SU-DHL-6 (cell line): Measurements from ENCODE around the gene WDR31.

ENCODE experiments used
- H2AFZ ChIP-seq: fragments of 200-600 bp; sonication (generic); 2 replicates; pipeline ENCODE4 v1.6.1; 2014; ENCODE audit warnings: low read depth, mild to moderate bottlenecking, moderate library complexity, mixed read lengths, antibody characterized with exemption, low read length; ENCODE audit not compliant: severe bottlenecking
- H3F3A ChIP-seq: fragments of 200-600 bp; shearing (Covaris generic); 2 replicates; pipeline ENCODE4 v1.6.0; 2016; ENCODE audit warnings: antibody characterized with exemption, mild to moderate bottlenecking; ENCODE audit not compliant: insufficient read depth
- H3K27ac ChIP-seq: fragments of 200-600 bp; sonication (generic); 2 replicates; pipeline ENCODE4 v1.5.1; 2016; ENCODE audit warnings: low read depth, mild to moderate bottlenecking, low read length, moderate library complexity, mixed read lengths
- H3K27me3 ChIP-seq: fragments of 200-600 bp; sonication (generic), shearing (Covaris generic); 2 replicates; pipeline ENCODE4 v1.6.0; 2014; ENCODE audit warnings: mild to moderate bottlenecking, low read length
- H3K36me3 ChIP-seq: fragments of 200-600 bp; sonication (generic); 2 replicates; pipeline ENCODE4 v1.6.1; 2014; ENCODE audit warnings: mild to moderate bottlenecking, low read length, mixed read lengths
- H3K4me2 ChIP-seq: fragments of 300-600, 200-600 bp; shearing (Covaris generic), sonication (generic); 2 replicates; pipeline ENCODE4 v1.6.0; 2014; ENCODE audit warnings: low read length, low read depth, mild to moderate bottlenecking; ENCODE audit not compliant: poor library complexity, severe bottlenecking
- H3K4me3 ChIP-seq: fragments of 200-600 bp; sonication (generic); 2 replicates; pipeline ENCODE4 v1.5.1; 2014; ENCODE audit warnings: antibody characterized with exemption, low read length, mild to moderate bottlenecking, mixed read lengths; ENCODE audit not compliant: insufficient read depth, poor library complexity, severe bottlenecking
- H3K79me2 ChIP-seq: fragments of 200-600 bp; sonication (generic); 2 replicates; pipeline ENCODE4 v1.6.1; 2014; ENCODE audit warnings: mild to moderate bottlenecking, low read length, moderate library complexity; ENCODE audit not compliant: insufficient read depth
- H3K9ac ChIP-seq: fragments of 200-600 bp; sonication (generic); 2 replicates; pipeline ENCODE4 v1.7.0; 2014; ENCODE audit warnings: mild to moderate bottlenecking, low read length
- H3K9me2 ChIP-seq: fragments of 200-600 bp; sonication (generic); replicated peaks from 2 replicates; pipeline ENCODE4 v1.6.1; 2014; ENCODE audit warnings: low read length; ENCODE audit not compliant: insufficient read depth
- H3K9me3 ChIP-seq: fragments of 200-600 bp; sonication (generic); 2 replicates; pipeline ENCODE4 v1.6.1; 2014; ENCODE audit warnings: low read length, mixed read lengths; ENCODE audit not compliant: insufficient read depth
- H4K20me1 ChIP-seq: fragments of 200-600 bp; sonication (generic); 2 replicates; pipeline ENCODE4 v1.6.1; 2014; ENCODE audit warnings: low read depth, mild to moderate bottlenecking, antibody characterized with exemption, low read length, moderate library complexity, mixed read lengths
- EZH2phosphoT487 ChIP-seq: fragments of 200-600 bp; sonication (generic), shearing (Covaris generic); conservative IDR thresholded peaks from 2 replicates; pipeline ENCODE4 v1.6.1; 2018; ENCODE audit warnings: mild to moderate bottlenecking, antibody characterized with exemption, low read length, moderate library complexity, mixed read lengths
- TF ChIP-seq, protein P1 (sequence below): fragments of 200-600 bp; sonication (generic); IDR thresholded peaks from one replicate; pipeline ENCODE4 v1.5.1; 2017; ENCODE audit warnings: antibody characterized with exemption, mild to moderate bottlenecking, low read length, moderate library complexity; ENCODE audit not compliant: insufficient read depth, poor library complexity, severe bottlenecking

The WDR31 gene

DNA sequence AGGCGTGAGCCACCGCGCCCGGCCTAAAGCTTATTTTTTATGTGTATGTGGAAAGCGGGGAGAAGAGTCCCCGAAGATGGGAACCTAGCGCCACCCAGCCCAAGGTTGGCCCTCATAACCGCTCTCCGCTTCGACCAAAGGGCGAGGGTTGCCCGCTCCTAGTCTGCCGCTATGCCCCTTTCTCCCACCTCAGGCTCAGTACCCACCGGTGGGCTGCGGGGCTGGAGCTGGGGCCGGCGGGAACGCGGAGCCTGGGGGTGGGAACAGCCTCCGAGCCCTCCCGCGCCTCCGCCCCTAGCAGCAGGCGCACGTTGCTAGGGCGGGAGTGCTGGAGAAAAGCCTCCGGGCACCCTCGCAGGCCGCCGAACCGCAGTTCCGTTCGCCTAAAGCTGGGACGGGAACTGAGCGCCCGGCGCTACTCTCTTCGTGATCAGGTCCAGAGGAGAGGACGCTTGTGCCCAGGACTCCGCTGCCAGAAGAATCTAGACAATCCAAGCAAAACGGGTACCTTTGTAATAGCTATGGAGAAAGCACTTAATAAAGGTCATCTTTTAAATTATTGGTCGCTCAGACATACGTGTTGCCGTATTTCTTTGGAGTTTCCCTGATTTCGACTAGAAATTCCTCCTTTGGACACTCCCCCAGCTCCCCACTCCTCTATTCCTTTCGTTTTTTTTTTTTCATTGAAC lies at the start of gene WDR31:
Gene WDR31, minus strand, starts transcription at position 265 of the 689 bp plus-strand sequence. CDS start 8,253 bp downstream, outside the sequence.
- H3K79me2 ChIP-seq: no peaks in the 10 kb centered on the region
- H3K4me2 ChIP-seq: peak within 1 kb of the TSS; percentile 57
- H3K9me3 ChIP-seq: no peaks in the 10 kb centered on the region
- H3K27ac ChIP-seq: no peak within 1 kb of the TSS
- no peaks in the 10 kb centered on the region for H3F3A ChIP-seq
- H3K4me3 ChIP-seq: peak within 1 kb of the TSS; percentile 74
- no peak for TF ChIP-seq EZH2phosphoT487
- TF ChIP-seq, protein P1, sequence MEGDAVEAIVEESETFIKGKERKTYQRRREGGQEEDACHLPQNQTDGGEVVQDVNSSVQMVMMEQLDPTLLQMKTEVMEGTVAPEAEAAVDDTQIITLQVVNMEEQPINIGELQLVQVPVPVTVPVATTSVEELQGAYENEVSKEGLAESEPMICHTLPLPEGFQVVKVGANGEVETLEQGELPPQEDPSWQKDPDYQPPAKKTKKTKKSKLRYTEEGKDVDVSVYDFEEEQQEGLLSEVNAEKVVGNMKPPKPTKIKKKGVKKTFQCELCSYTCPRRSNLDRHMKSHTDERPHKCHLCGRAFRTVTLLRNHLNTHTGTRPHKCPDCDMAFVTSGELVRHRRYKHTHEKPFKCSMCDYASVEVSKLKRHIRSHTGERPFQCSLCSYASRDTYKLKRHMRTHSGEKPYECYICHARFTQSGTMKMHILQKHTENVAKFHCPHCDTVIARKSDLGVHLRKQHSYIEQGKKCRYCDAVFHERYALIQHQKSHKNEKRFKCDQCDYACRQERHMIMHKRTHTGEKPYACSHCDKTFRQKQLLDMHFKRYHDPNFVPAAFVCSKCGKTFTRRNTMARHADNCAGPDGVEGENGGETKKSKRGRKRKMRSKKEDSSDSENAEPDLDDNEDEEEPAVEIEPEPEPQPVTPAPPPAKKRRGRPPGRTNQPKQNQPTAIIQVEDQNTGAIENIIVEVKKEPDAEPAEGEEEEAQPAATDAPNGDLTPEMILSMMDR: no peak
- H3K9ac ChIP-seq: peak within 1 kb of the TSS; percentile 59
- H2AFZ ChIP-seq: peak within 1 kb of the TSS; percentile 94
- no peaks in the 10 kb centered on the region for H3K9me2 ChIP-seq
- no peaks in the 10 kb centered on the region for H4K20me1 ChIP-seq
- H3K27me3 ChIP-seq: no peaks in the 10 kb centered on the region
- H3K36me3 ChIP-seq: no peaks in the 10 kb centered on the region

DNA sequence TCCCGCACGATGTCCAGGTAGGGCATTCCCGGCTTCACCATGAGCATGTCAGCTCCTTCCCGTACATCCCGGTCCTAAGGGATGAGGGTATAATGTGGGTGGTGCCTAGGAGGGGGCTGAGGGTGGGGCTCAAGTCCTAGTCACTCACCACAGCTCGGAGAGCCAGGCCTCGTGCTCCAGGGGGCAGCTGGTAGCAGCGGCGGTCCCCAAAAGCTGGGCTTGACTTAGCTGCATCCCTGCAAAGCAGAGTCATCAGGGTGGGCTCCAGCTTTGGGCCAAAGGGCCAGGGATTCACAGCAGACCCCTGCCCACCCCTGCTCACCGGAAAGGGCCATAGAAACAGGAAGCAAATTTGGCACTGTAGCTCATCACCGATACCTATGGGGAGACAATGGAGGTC lies 49.4 kb upstream of the WDR31 start:
- no peak overlapping the region for H3K4me2 ChIP-seq
- no peaks in the 10 kb centered on the region for H4K20me1 ChIP-seq
- H3K27ac ChIP-seq: no peak overlapping the region
- no peaks in the 10 kb centered on the region for H3F3A ChIP-seq
- H3K27me3 ChIP-seq: no peaks in the 10 kb centered on the region
- H3K36me3 ChIP-seq: no peaks in the 10 kb centered on the region
- no peaks in the 10 kb centered on the region for H3K79me2 ChIP-seq
- H3K4me3 ChIP-seq: no peak overlapping the region
- TF ChIP-seq, protein P1: no peak
- TF ChIP-seq EZH2phosphoT487: no peak
- H2AFZ ChIP-seq: no peak overlapping the region
- no peaks in the 10 kb centered on the region for H3K9me2 ChIP-seq
- no peaks in the 10 kb centered on the region for H3K9me3 ChIP-seq
- H3K9ac ChIP-seq: no peak overlapping the region

DNA sequence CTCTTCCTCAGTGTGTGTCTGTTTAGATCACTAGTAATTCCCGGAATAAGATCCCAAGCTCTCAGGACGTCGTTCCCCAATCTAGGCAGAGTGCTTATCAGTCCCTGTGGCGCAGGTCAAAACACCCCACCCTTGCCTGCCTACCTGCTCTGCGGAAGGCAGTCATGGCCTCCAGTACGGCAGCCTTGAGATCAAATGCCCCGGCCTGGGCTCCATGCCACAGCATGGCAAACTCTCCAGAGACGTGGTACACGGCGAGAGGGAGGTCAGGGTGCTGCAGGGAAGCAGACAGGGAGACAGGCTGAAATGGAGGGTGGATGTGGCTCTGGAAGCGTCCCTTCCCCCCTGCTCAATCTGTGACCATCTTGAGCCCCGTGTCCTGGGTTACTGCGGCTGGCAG lies 48.8 kb upstream of the WDR31 start:
- H3K4me3 ChIP-seq: no peak overlapping the region
- no peaks in the 10 kb centered on the region for H3K9me3 ChIP-seq
- H3K27ac ChIP-seq: no peak overlapping the region
- no peaks in the 10 kb centered on the region for H3K27me3 ChIP-seq
- TF ChIP-seq EZH2phosphoT487: no peak
- TF ChIP-seq, protein P1: no peak
- H3K4me2 ChIP-seq: no peak overlapping the region
- no peak overlapping the region for H3K9ac ChIP-seq
- no peaks in the 10 kb centered on the region for H3F3A ChIP-seq
- no peaks in the 10 kb centered on the region for H4K20me1 ChIP-seq
- no peak overlapping the region for H2AFZ ChIP-seq
- H3K9me2 ChIP-seq: no peaks in the 10 kb centered on the region
- no peaks in the 10 kb centered on the region for H3K79me2 ChIP-seq
- H3K36me3 ChIP-seq: no peaks in the 10 kb centered on the region
